ENCODE measurements around the gene CAPN12. TPM values are rescaled to one million over a fixed set of nuclear protein-coding genes. Genes with fewer than 3 reads are reported as not detected.

The CAPN12 gene
- total and polyA plus RNA-seq, 4 donors = 3.8 to 28.7 (median 8.8) TPM

GRCh38 chr19:38700902-38701454, 43.3 kb downstream of the CAPN12 start:
- Histone ChIP-seq H3K4me1 (ENCODE audit: control insufficient read depth in 4 of 4, insufficient read depth in 4 of 4, low read length in 3 of 4) (peaks cover 13 to 62% (median 51%) of the 10 kb centered on the region in 4 donors), H3K9ac (ENCODE audit: low read depth in 1 of 2, low read length in 2 of 2) (no peak overlapping the region), H3K36me3 (ENCODE audit: control insufficient read depth in 4 of 4, insufficient read depth in 3 of 4, low read depth in 1 of 4, low read length in 3 of 4) (peaks cover 9 to 27% (median 11%) of the 10 kb centered on the region in 4 donors), H3K9me3 (ENCODE audit: control insufficient read depth in 4 of 4, low read length in 3 of 4) (no peaks in the 10 kb centered on the region), H3K27ac (ENCODE audit: low read depth in 1 of 2, low read length in 2 of 2) (peak overlapping the region; percentile 65 to 78), H3K4me3 (ENCODE audit: low read depth in 1 of 3, low read length in 3 of 3) (no peak overlapping the region), H3K27me3 (ENCODE audit: control insufficient read depth in 4 of 4, insufficient read depth in 4 of 4, low read length in 3 of 4) (no peaks in the 10 kb centered on the region)
- 56% methylated on average over 18 of the region's 18 CpGs for WGBS
- no peak for DNase-seq (ENCODE audit: low spot score)
- TF ChIP-seq FOXA1 (IDR thresholded peaks at IDR 0.05) (peak; percentile 36), JUND (IDR thresholded peaks at IDR 0.05) (no peak)

GRCh38 chr19:38700350-38700901, 43.8 kb downstream of the CAPN12 start:
- H3K27ac ChIP-seq (ENCODE audit: low read depth in 1 of 2, low read length in 2 of 2) = peak overlapping the region; percentile 65 to 78
- H3K4me3 ChIP-seq (ENCODE audit: low read depth in 1 of 3, low read length in 3 of 3) = no peak overlapping the region
- peaks cover 5 to 22% (median 8%) of the 10 kb centered on the region in 4 donors for H3K36me3 ChIP-seq (ENCODE audit: control insufficient read depth in 4 of 4, insufficient read depth in 3 of 4, low read depth in 1 of 4, low read length in 3 of 4)
- H3K9ac ChIP-seq (ENCODE audit: low read depth in 1 of 2, low read length in 2 of 2) = no peak overlapping the region
- WGBS = 72% methylated on average over 22 of the region's 22 CpGs
- H3K9me3 ChIP-seq (ENCODE audit: control insufficient read depth in 4 of 4, low read length in 3 of 4) = no peaks in the 10 kb centered on the region
- H3K4me1 ChIP-seq (ENCODE audit: control insufficient read depth in 4 of 4, insufficient read depth in 4 of 4, low read length in 3 of 4) = peaks cover 15 to 62% (median 53%) of the 10 kb centered on the region in 4 donors
- H3K27me3 ChIP-seq (ENCODE audit: control insufficient read depth in 4 of 4, insufficient read depth in 4 of 4, low read length in 3 of 4) = no peaks in the 10 kb centered on the region
- DNase-seq (ENCODE audit: low spot score) = no peak
- TF ChIP-seq ATF3 (IDR thresholded peaks at IDR 0.05) (no peak), NR2F2 (IDR thresholded peaks at IDR 0.05) (no peak), RAD21 (IDR thresholded peaks at IDR 0.05) (peak in 1 of 2 donors; percentile 3), REST (IDR thresholded peaks at IDR 0.05) (no peak), GABPA (IDR thresholded peaks at IDR 0.05 in 1 of 2, conservative IDR thresholded peaks at IDR 0.05 in 1 of 2) (no peak)

GRCh38 chr19:38699647-38700349, 44.5 kb downstream of the CAPN12 start:
- H3K4me1 ChIP-seq (ENCODE audit: control insufficient read depth in 4 of 4, insufficient read depth in 4 of 4, low read length in 3 of 4) = peaks cover 21 to 68% (median 55%) of the 10 kb centered on the region in 4 donors
- no peak overlapping the region for H3K9ac ChIP-seq (ENCODE audit: low read depth in 1 of 2, low read length in 2 of 2)
- peak overlapping the region; percentile 16 to 65 for H3K27ac ChIP-seq (ENCODE audit: low read depth in 1 of 2, low read length in 2 of 2)
- TF ChIP-seq RAD21 (IDR thresholded peaks at IDR 0.05) (peak in 1 of 2 donors; percentile 11), NR2F2 (IDR thresholded peaks at IDR 0.05) (peak; percentile 19), FOXA2 (IDR thresholded peaks at IDR 0.05) (no peak), FOXA1 (IDR thresholded peaks at IDR 0.05) (no peak), JUND (IDR thresholded peaks at IDR 0.05) (no peak), SP1 (IDR thresholded peaks at IDR 0.05) (no peak)
- H3K27me3 ChIP-seq (ENCODE audit: control insufficient read depth in 4 of 4, insufficient read depth in 4 of 4, low read length in 3 of 4) = no peaks in the 10 kb centered on the region
- H3K36me3 ChIP-seq (ENCODE audit: control insufficient read depth in 4 of 4, insufficient read depth in 3 of 4, low read depth in 1 of 4, low read length in 3 of 4) = peaks cover under 1 to 16% (median 7%) of the 10 kb centered on the region in 4 donors
- no peak for DNase-seq (ENCODE audit: low spot score)
- 83% methylated on average over 18 of the region's 18 CpGs for WGBS
- H3K9me3 ChIP-seq (ENCODE audit: control insufficient read depth in 4 of 4, low read length in 3 of 4) = no peaks in the 10 kb centered on the region
- no peak overlapping the region for H3K4me3 ChIP-seq (ENCODE audit: low read depth in 1 of 3, low read length in 3 of 3)
